ENCODE results near the gene TMEM258.

Gene TMEM258

GRCh38 chr11:61805146-61805545, 12.7 kb upstream of the TMEM258 start:
- Histone ChIP-seq H3K9me3 (replicated peaks in 1 of 11) (no peaks in the 10 kb centered on the region), H3K36me3 (peaks cover 88 to 100% (median 99%) of the 10 kb centered on the region in 11 experiments), H3K4me2 (no peak overlapping the region), H3K4me1 (peaks cover 0 to 7% (median 0%) of the 10 kb centered on the region in 10 experiments; a peak in 1 of 20 replicates), H4K20me1 (peaks cover 0 to 90% (median 23%) of the 10 kb centered on the region in 11 experiments; a peak in 12 of 22 replicates), H3K27me3 (no peaks in the 10 kb centered on the region), H3K27ac (no peak overlapping the region), H3K9ac (peak overlapping the region in 1 of 11 experiments; percentile 7; a peak in 2 of 22 replicates), H3K4me3 (no peak overlapping the region)
- no peak for TF ChIP-seq Cebpa-rat (IDR thresholded peaks at IDR 0.05)

DNA sequence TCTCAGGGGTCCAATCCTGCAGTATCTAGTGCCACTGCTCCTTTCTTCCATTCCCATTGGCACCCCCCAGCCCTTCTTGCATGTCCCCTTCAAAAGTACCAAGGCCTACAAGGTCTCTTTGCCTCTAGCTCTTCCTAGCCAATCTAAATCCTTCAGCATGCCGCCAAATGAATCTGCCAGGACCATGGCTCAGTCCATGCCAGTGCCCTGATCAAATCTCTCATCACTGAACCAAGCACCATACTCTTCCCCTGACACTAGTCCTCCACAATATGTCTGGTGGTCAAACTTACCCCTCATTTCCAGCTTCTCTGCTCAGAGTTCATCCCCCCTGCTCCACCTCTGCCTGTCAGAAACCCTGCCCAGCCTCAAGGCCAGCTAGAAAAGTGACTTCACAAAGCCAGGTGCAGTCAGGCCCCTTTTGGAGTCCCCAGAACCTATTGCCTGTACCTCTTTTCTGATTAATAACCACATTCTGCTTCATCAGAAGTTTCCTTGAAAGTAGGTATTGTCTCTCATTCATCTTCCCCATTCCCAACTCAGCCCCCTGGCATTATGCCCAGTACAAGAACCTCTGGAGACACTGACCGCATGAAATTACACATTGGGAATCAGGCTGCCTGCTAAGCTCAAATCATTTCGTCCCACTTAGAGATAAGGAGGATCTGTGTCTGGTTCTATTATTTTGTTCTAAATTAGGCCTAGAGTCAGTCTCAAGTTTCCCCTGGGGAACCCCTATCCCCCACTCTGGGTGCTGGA, 11.7 kb upstream of the TMEM258 start:
- no peaks in the 10 kb centered on the region for H3K9me3 ChIP-seq (replicated peaks in 1 of 11)
- H3K27ac ChIP-seq, result no peak overlapping the region
- H3K36me3 ChIP-seq, result peaks cover 77 to 100% (median 98%) of the 10 kb centered on the region in 11 experiments
- TF ChIP-seq Cebpa-rat (IDR thresholded peaks at IDR 0.05), result no peak
- H3K4me1 ChIP-seq, result peaks cover 0 to 14% (median 3%) of the 10 kb centered on the region in 10 experiments; a peak in 9 of 20 replicates
- peak overlapping the region in 1 of 11 experiments; percentile 51; a peak in 2 of 22 replicates for H3K9ac ChIP-seq
- H4K20me1 ChIP-seq, result peaks cover 0 to 85% (median 25%) of the 10 kb centered on the region in 11 experiments; a peak in 10 of 22 replicates
- H3K27me3 ChIP-seq, result no peaks in the 10 kb centered on the region
- H3K4me3 ChIP-seq, result no peak overlapping the region
- H3K4me2 ChIP-seq, result no peak overlapping the region

GRCh38 chr11:61802605-61803004, 10.2 kb upstream of the TMEM258 start:
- no peak overlapping the region for H3K4me2 ChIP-seq
- peak overlapping the region in 2 of 11 experiments; percentile 14 to 19; a peak in 2 of 22 replicates for H3K9ac ChIP-seq
- TF ChIP-seq Cebpa-rat (IDR thresholded peaks at IDR 0.05), result no peak
- H3K27ac ChIP-seq, result no peak overlapping the region
- H3K36me3 ChIP-seq, result peaks cover 62 to 100% (median 97%) of the 10 kb centered on the region in 11 experiments
- peaks cover 0 to 18% (median 6%) of the 10 kb centered on the region in 10 experiments; a peak in 10 of 20 replicates for H3K4me1 ChIP-seq
- H3K27me3 ChIP-seq, result no peaks in the 10 kb centered on the region
- H3K4me3 ChIP-seq, result no peak overlapping the region
- peaks cover 0 to 71% (median 21%) of the 10 kb centered on the region in 11 experiments; a peak in 11 of 22 replicates for H4K20me1 ChIP-seq
- no peaks in the 10 kb centered on the region for H3K9me3 ChIP-seq (replicated peaks in 1 of 11)

GRCh38 chr11:61800331-61801281, 8.2 kb upstream of the TMEM258 start:
- Histone ChIP-seq H3K9me3 (replicated peaks in 1 of 11) (no peaks in the 10 kb centered on the region), H3K4me3 (no peak overlapping the region), H3K9ac (no peak overlapping the region; a peak in 1 of 22 replicates), H3K27me3 (no peaks in the 10 kb centered on the region), H3K27ac (0 out of 22 replicates have a peak overlapping the region, but pooled peaks of 1 of the 11 experiments have one; percentile 41), H3K36me3 (peaks cover 53 to 98% (median 96%) of the 10 kb centered on the region in 11 experiments), H3K4me2 (no peak overlapping the region), H4K20me1 (peaks cover 0 to 74% (median 37%) of the 10 kb centered on the region in 11 experiments; a peak in 15 of 22 replicates), H3K4me1 (peaks cover 2 to 31% (median 15%) of the 10 kb centered on the region in 10 experiments; a peak in 16 of 20 replicates)
- no peak for TF ChIP-seq Cebpa-rat (IDR thresholded peaks at IDR 0.05)

- H3K9ac ChIP-seq, result 0 out of 22 replicates have a peak overlapping the region, but pooled peaks of 2 of the 11 experiments have one; percentile 14 to 18
- no peak overlapping the region for H3K4me3 ChIP-seq
- no peaks in the 10 kb centered on the region for H3K27me3 ChIP-seq
- peaks cover 10 to 39% (median 19%) of the 10 kb centered on the region in 10 experiments for H3K4me1 ChIP-seq
- TF ChIP-seq Cebpa-rat (IDR thresholded peaks at IDR 0.05), result no peak
- peak overlapping the region in 4 of 11 experiments; percentile 32 to 69 (median 52); a peak in 5 of 22 replicates for H3K27ac ChIP-seq
- H3K36me3 ChIP-seq, result peaks cover 48 to 98% (median 96%) of the 10 kb centered on the region in 11 experiments
- H4K20me1 ChIP-seq, result peaks cover 0 to 74% (median 45%) of the 10 kb centered on the region in 11 experiments; a peak in 15 of 22 replicates
- H3K9me3 ChIP-seq (replicated peaks in 1 of 11), result no peaks in the 10 kb centered on the region
- H3K4me2 ChIP-seq, result peak overlapping the region in 3 of 11 experiments; percentile 25 to 45 (median 36); a peak in 3 of 22 replicates
Measured at GRCh38 chr11:61799665-61800284, 7.4 kb upstream of the TMEM258 start.

DNA sequence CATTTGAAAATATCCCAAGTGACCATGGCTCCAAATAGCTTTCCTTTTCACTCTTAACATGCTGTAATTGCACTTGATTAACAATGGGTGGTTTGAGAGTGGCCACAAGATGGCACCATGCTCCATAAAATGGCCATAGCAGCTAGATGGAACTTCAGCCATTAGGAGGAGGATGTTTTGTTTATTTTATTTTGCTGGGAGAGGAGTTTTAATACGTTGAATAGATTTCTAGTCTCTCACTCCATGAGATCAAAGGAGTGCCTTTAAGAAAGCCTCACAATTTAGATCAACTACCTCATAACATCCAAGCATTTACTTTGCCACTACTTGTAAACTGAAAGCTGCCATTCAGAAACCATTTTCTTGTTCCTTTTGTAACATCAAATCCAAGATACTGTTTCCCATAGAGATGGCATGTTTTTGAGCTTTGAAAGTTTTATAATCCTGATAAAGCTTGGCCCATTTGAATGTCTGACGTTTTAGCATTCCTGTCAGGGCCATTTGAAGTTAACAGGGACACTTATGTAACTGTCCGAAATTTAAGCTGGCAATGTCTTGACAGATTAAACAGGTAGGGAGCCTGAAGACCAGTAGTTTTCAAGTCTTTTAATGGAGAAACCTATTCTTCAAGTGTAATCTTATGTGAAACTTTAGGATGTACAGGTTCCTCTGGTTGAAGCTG, 5.0 kb upstream of the TMEM258 start:
- no peaks in the 10 kb centered on the region for H3K27me3 ChIP-seq
- H4K20me1 ChIP-seq, result peaks cover 0 to 75% (median 34%) of the 10 kb centered on the region in 11 experiments; a peak in 14 of 22 replicates
- H3K4me1 ChIP-seq, result peaks cover 25 to 55% (median 33%) of the 10 kb centered on the region in 10 experiments
- H3K4me2 ChIP-seq, result peak overlapping the region in 5 of 11 experiments; percentile 4 to 36 (median 9); a peak in 4 of 22 replicates
- H3K27ac ChIP-seq, result peak overlapping the region in 4 of 11 experiments; percentile 12 to 69 (median 52); a peak in 7 of 22 replicates
- peaks cover 24 to 80% (median 77%) of the 10 kb centered on the region in 11 experiments for H3K36me3 ChIP-seq
- no peaks in the 10 kb centered on the region for H3K9me3 ChIP-seq (replicated peaks in 1 of 11)
- H3K9ac ChIP-seq, result peak overlapping the region in 9 of 11 experiments; percentile 7 to 34 (median 20); a peak in 13 of 22 replicates
- no peak for TF ChIP-seq Cebpa-rat (IDR thresholded peaks at IDR 0.05)
- H3K4me3 ChIP-seq, result no peak overlapping the region

DNA sequence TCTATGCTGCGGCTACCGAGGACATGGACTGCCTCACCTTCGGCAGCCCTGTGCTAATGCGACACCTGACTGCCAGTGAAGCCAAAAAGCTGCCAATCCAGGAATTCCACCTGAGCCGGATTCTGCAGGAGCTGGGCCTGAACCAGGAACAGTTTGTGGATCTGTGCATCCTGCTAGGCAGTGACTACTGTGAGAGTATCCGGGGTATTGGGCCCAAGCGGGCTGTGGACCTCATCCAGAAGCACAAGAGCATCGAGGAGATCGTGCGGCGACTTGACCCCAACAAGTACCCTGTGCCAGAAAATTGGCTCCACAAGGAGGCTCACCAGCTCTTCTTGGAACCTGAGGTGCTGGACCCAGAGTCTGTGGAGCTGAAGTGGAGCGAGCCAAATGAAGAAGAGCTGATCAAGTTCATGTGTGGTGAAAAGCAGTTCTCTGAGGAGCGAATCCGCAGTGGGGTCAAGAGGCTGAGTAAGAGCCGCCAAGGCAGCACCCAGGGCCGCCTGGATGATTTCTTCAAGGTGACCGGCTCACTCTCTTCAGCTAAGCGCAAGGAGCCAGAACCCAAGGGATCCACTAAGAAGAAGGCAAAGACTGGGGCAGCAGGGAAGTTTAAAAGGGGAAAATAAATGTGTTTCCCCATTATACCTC, 3.6 kb upstream of the TMEM258 start:
- TF ChIP-seq Cebpa-rat (IDR thresholded peaks at IDR 0.05), result no peak
- Histone ChIP-seq H3K27ac (peak overlapping the region in 1 of 11 experiments; percentile 10; a peak in 1 of 22 replicates), H3K4me1 (peaks cover 33 to 63% (median 42%) of the 10 kb centered on the region in 10 experiments), H3K9ac (peak overlapping the region in 10 of 11 experiments; percentile 25 to 100 (median 98); a peak in 14 of 22 replicates), H3K4me3 (peak overlapping the region in 1 of 10 experiments; percentile 8; a peak in 1 of 20 replicates), H4K20me1 (peaks cover 0 to 61% (median 34%) of the 10 kb centered on the region in 11 experiments; a peak in 14 of 22 replicates), H3K27me3 (no peaks in the 10 kb centered on the region), H3K9me3 (replicated peaks in 1 of 11) (no peaks in the 10 kb centered on the region), H3K36me3 (peaks cover 11 to 67% (median 63%) of the 10 kb centered on the region in 11 experiments; a peak in 21 of 22 replicates), H3K4me2 (peak overlapping the region in 9 of 11 experiments; percentile 82 to 94 (median 90); a peak in 12 of 22 replicates)

All from BLaER1 treated with 17β-estradiol and CSF1 and Interleukin-3, amounts not matched to agents 10 nM and 100 nM (cell line).